GM12873 (cell line): ENCODE measurements around the gene EVC2.

Experiments
- TF ChIP-seq, protein P1 (sequence below): IDR thresholded peaks from 2 replicates; pipeline ENCODE4 v1.5.1; 2012; ENCODE audit warnings: low read depth, mild to moderate bottlenecking, moderate library complexity, low read length, control low read depth; ENCODE audit not compliant: insufficient read depth; ENCODE audit errors: missing control alignments

EVC2 gene

DNA sequence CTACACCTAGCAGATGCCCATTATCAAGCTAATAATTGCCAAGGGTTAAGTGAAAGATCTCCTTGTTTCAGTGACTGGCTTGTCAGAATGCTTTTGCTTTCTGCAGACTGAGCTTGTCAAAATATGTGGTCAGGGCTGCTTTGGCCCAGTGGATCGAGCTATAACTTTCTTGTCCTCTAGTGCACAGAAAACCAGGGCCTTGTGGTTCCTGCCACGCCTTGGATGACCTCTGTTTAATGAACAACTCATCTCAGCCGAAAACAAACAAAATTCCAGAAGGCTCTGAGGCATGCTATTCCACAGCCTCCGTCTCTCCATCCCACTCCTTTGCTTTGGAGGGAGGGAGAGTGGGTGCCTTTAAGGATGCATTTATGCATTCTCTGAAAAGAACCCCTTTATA is 14.0 kb upstream of the EVC2 start:
- TF ChIP-seq, protein P1, sequence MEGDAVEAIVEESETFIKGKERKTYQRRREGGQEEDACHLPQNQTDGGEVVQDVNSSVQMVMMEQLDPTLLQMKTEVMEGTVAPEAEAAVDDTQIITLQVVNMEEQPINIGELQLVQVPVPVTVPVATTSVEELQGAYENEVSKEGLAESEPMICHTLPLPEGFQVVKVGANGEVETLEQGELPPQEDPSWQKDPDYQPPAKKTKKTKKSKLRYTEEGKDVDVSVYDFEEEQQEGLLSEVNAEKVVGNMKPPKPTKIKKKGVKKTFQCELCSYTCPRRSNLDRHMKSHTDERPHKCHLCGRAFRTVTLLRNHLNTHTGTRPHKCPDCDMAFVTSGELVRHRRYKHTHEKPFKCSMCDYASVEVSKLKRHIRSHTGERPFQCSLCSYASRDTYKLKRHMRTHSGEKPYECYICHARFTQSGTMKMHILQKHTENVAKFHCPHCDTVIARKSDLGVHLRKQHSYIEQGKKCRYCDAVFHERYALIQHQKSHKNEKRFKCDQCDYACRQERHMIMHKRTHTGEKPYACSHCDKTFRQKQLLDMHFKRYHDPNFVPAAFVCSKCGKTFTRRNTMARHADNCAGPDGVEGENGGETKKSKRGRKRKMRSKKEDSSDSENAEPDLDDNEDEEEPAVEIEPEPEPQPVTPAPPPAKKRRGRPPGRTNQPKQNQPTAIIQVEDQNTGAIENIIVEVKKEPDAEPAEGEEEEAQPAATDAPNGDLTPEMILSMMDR, result no peak

DNA sequence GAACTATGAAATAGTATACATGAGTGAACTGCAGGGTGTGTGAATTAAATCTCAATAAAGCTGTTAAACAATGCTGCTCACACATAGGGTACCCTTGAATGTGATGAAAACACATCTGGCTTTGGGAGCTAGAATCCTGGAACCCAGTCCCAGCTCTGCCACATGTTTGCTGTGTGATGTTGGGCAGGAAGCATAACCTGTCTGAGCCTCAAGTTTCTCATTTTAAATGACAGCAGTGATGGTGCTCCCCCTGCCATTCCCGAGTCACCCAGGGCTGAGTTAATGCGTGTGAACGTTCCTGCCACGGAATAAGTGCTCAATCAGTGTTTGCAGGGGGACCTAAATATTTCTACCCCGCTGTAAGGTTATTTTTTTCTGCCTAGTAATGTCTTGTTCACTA is 13.6 kb upstream of the EVC2 start:
- TF ChIP-seq, protein P1, result no peak

DNA sequence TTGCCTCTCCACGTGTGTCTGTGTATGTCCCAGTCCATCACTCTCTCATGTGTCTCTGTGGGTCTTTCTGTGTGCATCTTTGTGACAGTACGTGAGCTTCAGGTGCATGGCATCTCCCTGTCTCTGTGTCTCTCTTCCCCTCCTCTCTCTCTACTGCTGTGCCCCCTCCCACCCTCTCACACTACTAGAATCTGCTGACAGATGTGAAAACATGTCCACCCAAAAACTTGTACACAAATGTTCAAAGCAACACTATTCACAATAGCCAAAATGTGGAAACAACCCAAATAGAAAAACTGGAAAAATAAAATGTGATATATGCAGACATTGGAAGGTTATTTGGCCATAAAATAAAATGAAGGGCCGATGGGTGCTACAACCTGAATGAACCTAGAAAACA is 12.6 kb upstream of the EVC2 start:
- TF ChIP-seq, protein P1, result no peak

DNA sequence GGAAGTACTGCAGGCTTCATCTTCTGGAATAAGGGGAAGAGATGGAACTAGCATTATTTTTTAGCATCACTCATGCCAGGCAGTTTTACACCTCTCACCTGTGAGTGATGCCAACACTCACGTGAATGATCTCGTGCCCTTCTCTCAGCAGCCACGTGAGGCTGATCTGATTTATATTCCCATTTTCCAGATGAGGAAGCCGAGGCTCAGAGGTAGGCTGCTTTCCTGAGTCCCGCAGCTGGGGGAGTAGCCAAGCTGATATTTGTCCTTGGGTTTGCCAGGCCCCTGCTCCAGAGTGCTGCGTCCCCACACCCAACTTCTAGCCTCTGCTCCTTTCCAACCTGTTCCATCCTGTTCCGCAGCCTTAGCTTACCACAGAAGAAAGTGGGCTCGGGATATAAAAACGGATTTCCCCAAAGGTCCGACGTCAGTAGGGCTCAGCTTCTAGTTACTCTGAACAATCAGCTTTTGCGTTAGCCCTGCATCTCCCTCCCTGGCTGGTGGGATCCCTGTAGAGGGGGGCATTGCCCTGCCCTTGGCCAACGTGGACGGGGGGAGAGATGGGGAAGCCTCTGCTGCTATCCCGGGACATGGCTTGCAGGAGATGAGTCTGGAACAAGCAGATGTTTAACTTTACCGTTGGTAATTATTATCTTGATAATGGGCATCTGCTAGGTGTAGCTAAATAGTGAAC is 11.9 kb upstream of the EVC2 start:
- TF ChIP-seq, protein P1, result no peak

DNA sequence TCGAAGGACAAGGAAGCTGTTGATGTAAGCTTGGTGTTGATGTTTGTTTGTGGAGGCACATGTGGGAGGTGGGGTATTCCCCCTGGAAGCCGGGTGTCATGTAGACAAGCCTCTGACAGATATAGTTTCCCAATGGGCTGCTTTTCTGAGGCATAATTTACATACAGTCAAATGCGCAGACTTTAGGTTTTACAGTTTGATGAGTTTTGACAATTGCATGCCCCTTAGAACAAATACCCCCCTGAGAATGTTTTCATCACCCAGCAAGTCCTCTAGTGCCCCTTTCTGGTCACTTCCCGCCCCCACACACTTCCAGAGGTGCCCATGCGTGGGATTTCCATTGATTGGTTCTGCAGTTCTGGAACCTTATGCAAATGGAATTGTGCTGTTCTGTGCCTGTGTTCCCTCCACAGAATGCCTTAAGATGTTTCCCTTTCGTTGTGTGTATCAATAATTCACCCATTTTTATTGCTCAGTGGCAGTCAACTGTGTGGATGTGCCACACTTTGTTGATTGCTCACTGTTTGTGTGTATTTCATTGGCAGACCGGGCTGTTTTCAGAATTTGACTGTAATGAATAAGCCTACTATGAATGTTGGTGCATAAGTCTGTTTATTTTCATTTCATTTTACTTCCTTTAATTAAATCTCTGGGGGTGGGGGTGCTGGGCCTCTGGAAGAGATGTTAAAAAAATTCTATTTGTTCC is 11.1 kb upstream of the EVC2 start:
- TF ChIP-seq, protein P1, result no peak

DNA sequence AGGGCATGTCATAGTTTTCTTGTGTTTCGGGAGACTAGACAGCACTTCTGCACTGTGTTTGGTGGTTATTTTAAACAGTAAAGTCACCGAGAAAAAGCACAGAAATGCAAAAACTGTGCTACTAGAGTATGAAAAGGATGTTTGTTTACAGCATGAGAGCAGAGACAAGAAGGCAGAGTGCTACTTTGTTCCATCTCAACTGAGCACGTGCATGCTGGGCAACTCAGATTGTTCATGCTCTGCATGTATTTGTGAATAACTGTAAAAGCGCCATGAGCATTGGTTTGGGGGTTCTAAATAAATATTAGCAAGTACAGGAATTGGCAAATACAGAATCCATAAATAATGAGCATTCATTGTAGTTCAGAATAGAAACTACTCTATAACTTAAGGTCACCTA is 10.1 kb upstream of the EVC2 start:
- TF ChIP-seq, protein P1, result no peak

DNA sequence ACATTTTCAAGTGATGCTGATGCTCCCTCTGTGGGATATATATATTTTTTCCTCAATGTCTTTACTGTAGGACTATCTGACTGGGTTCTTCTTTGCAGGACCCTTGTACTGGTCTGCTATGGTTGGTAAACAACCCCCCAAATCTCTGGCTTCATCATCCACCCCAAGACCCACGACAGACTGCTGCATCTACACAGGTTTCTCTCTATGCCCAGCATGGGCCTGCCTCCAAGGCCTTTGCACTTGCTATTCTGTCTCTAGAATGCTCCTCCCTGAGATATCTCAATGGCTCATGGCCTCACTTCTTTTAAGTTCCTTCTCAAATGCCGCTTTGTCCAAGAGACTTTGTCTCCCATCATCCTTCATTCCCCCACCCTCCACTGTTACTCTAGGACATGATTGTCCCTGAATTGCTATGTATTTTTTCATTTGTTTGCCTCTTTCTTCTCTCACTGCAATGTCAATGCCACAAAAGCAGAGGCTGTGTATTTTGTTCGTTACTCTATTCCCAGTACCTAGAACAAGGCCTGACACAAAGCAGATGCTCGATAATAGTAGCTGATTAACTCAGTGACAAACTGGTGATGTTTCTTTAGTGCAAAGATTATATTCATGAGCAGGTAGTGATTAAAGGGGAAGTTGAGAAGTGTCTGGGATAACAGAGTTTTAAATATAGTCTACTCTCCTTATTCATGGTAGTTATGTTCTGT is 9.2 kb upstream of the EVC2 start:
- TF ChIP-seq, protein P1, result no peak
